ENCODE data around the gene TPRG1.

TPRG1 gene

DNA sequence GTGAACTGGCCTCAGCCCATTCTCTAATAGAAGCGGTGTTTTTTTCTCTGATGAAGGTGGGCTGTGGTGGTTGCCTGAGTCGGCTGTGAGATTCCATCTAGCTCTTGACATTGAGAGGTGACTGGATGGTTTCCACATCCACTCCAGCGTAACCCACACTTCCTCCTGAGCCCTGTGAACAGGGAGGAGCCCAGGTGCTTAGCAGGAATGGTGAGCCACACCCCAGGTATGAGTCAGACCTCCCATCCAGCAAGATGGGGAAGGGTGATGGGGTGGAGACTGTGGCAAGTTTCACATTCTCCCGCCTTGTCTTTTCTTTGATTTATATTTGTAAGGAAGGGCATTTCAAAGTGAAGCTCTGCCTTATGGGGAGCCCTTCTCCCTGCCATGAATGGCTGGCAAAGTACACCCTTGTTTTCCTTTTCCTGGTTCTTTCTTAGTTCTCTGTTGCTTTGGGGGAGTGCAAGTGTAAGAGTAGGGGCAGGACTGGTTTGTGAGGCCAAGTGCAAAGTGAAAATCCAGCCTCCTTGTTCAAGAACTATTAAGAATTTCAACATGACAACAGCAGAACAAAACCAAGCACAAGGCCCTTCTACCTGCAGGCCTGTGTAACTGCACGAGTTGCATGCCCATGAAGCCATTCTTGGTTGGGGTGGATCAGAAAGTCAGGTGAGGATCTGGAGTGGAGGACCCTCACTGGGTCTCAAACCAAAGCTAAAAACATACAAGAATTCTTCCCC is 4.6 kb upstream of the TPRG1 start:
- no peak for DNase-seq

DNA sequence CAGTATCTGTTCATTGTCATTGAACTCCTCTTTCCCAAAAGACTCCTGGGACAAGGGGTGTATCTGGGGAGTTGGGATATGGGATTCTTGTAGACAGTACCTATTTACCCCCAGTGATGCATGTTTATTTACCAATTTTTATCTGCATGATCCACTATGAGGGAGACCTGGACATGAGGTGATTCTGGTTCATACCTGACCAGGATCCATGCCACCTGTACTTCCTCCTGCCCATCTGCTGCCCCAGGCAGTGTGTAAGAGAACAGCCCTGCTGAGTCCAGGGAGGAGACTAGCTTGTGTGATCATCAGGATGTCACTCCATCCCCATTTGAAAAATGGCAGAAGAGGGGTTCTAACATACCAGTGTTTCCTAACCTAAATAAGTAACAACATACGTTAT is 3.1 kb upstream of the TPRG1 start:
- DNase-seq: no peak

GRCh38 chr3:189169728-189170127 is 2.0 kb upstream of the TPRG1 start:
- no peak for DNase-seq

GRCh38 chr3:189170559-189170958 is 1.2 kb upstream of the TPRG1 start:
- DNase-seq: no peak

GRCh38 chr3:189172668-189173419 is 1.1 kb downstream of the TPRG1 start:
- no peak for DNase-seq

GRCh38 chr3:189184566-189184965 is 12.8 kb downstream of the TPRG1 start:
- DNase-seq: no peak

- no peak for DNase-seq
Measured at GRCh38 chr3:189186101-189186500, 14.3 kb downstream of the TPRG1 start.

- no peak for DNase-seq
Measured at GRCh38 chr3:189188466-189188865, 16.7 kb downstream of the TPRG1 start.

DNA sequence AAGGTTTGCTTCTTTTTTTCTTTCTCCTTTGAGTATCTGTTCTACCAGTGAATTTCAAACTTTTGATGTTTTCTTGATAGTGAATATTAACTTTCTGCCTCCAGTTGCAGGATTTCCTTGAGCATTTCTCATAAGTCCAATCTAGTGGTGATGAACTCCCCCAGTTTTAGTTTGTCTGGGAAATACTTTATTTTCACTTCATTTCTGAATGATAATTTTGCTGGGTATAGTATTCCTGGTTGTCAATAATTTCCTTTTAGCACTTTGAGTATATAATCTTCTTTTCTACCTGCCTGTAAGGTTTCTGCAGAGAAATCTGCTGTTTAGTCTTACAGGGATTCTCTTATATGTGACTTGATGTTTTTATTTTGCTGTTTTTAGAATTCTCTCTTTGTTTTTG is 21.0 kb downstream of the TPRG1 start:
- no peak for DNase-seq

GRCh38 chr3:189195302-189195701 is 23.5 kb downstream of the TPRG1 start:
- no peak for DNase-seq

- no peak for DNase-seq
Measured at GRCh38 chr3:189202106-189202505, 30.3 kb downstream of the TPRG1 start.

DNA sequence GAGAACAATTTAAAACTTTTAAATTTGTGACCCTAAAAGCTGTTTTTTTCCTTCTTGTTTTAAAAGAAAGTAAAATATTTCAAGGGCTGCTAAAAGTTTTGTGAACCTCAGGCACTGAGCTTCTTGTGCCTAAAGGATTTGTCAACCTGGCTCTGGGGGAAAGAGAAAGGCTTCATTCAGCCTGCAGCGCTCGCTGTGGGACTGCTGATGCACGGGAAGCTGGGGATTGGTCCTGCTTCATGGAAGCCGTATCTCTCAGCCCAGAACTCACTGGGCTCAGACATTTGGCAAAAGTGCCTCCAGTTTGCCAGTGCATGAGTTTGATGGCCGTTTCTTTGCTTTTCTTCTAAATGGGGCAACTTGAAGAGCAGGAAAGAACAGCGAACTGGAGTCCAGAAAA is 30.8 kb downstream of the TPRG1 start:
- no peak for DNase-seq

DNA sequence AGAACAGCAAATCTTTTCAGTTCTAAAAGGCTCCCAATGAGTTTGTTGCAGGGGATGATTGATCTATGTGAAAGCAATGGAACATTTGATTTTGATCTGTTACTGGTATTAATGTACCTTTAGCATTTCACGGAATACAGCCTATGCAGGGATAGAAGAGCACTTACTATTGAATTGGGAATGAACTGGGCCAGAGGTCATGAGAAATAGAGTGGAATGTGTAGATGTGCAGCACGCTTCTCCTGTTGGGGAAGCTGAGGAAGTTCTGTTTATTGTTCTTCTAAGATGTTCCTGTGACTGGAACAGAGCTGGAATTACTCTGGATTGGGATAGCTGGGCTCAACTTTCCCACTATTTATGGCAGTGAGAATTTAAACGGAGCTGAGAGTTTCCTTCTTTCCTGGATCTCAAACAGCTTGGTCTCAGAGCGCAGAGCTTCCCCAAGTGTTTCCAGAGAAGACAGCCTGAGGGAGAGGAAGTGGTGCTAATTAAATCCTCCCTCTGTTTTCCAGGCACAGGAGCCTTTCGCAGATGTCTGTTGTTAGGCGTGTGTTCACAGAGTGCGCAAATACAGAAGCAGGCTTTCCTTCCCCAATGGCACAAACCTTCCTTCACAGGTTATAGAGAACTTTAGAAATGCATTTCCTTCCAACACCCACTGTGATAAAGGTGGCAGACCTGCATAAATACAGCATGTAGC is 32.5 kb downstream of the TPRG1 start:
- DNase-seq: no peak

GRCh38 chr3:189204937-189205336 is 33.2 kb downstream of the TPRG1 start:
- no peak for DNase-seq

GRCh38 chr3:189210251-189210770 is 38.5 kb downstream of the TPRG1 start:
- no peak for DNase-seq

GRCh38 chr3:189212681-189213080 is 40.9 kb downstream of the TPRG1 start:
- DNase-seq: no peak

DNA sequence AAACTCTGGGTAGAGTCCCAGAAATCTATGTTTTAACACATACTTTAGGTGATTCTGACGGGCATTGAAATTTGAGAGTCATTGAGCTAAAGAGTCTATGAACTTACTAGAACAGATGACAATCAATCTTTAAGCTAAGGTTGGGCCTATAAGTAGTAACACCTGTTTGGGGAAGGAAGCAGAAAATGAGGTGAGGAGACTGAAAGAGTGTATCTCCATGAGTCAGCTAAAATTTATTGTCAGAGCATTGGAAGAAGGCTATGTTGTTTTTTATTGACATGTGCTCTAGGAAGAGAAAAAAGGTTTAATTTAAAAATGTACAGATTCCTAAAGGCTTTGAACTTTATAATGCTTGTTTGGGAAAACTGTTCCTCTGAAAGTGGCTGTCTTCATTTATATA is 42.9 kb downstream of the TPRG1 start:
- DNase-seq: no peak

DNA sequence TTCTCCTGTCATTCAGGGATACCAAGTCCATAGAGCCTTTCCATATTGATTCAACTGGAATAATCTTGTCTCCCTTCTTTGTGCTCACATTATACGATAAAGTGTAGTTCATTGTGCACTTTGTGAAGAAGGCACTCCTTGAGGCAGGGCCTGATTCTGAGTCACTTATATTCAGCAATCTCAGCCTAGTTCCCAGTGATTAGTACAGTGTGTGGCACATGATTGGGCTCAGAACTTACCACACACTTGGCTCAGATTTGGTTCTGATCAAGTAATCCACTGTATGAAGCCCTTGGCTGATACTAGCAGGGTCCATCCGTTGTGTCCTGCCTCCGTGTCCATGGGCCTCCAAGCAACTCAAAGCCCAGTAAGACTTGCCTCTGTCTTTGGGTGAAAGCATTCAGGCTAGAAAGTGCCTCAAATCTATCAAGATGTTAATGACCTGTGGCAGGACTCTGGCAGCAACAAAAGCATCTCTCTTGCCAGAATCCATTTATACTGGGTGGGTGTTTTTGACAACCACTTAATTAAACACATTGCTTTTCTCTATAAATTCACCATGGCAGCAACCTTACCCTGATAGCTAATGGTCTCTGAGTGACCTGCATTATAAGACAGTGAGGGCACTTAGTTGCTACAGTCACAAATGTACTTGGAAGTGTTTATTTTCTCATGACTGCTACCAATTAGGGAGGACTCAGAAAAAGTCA is 51.3 kb downstream of the TPRG1 start:
- no peak for DNase-seq

GRCh38 chr3:189225431-189225830 is 53.7 kb downstream of the TPRG1 start:
- DNase-seq: no peak

- DNase-seq: no peak
Measured at GRCh38 chr3:189227249-189227648, 55.5 kb downstream of the TPRG1 start.

GRCh38 chr3:189229196-189229828 is 57.5 kb downstream of the TPRG1 start:
- no peak for DNase-seq

DNA sequence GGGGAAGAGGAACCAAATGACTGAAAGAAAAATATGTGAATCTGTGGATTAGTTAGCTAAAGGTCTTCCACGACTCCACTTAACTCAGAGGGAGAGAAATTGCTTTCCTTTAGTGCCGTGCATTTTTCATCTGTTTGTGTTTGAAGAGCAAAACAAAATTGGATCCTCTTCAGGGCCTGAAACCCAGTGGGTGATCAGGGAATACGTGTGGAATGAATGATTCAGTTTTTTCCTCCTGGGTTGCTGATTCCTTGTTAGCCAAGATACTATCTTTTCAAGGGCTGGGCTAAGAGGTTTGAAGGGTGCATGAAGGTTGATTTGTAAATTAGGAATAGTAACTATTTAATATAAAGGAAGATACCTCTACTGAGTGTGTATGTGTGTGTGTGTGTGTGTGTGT is 61.0 kb downstream of the TPRG1 start:
- no peak for DNase-seq

Measured in NCI-H510A treated with DMSO at 0.1 percent for 48 hours (cell line).